MG63 (cell line): Measurements from ENCODE around the gene IGLL5. TPM values are rescaled to one million over a fixed set of nuclear protein-coding genes. Genes with fewer than 3 reads are reported as not detected.

Experiments used
- DNase-seq: peaks from one replicate; pipeline ENCODE4 v3.0.0-alpha.2; 2020
- H3K27me3 ChIP-seq: fragments of 250-450 bp; sonication (Bioruptor Pico); 2 replicates; pipeline ENCODE4 v1.5.1; 2020; ENCODE audit warnings: mild to moderate bottlenecking, moderate library complexity
- H3K36me3 ChIP-seq: fragments of 250-450 bp; sonication (Bioruptor Pico); 2 replicates; pipeline ENCODE4 v1.5.1; 2020; ENCODE audit warnings: mild to moderate bottlenecking, moderate library complexity
- H3K4me3 ChIP-seq: fragments of 250-450 bp; sonication (Bioruptor Pico); 2 replicates; pipeline ENCODE4 v1.5.1; 2020; ENCODE audit warnings: mild to moderate bottlenecking, moderate library complexity
- H3K9me3 ChIP-seq: fragments of 250-450 bp; sonication (Bioruptor Pico); 2 replicates; pipeline ENCODE4 v1.5.1; 2020; ENCODE audit warnings: mild to moderate bottlenecking, moderate library complexity
- total RNA-seq: library from RNA; depleted of rRNA; stranded (reverse); fragments of >200 nt; shearing (Covaris generic); gene quantifications from 2 replicates; pipeline ENCODE4 v1.2.3, GENCODE V29; 2014; ENCODE audit warnings: low replicate concordance

The IGLL5 gene
- total RNA-seq, 1 experiment from 2014 or later, result not detected

- Histone ChIP-seq H3K9me3 (no peaks in the 10 kb centered on the region), H3K36me3 (no peaks in the 10 kb centered on the region), H3K4me3 (no peak overlapping the region), H3K27me3 (peaks cover 31% of the 10 kb centered on the region)
- DNase-seq, result no peak
Measured at GRCh38 chr22:22856364-22856763, 31.3 kb upstream of the IGLL5 start.

- Histone ChIP-seq H3K27me3 (peaks cover 37% of the 10 kb centered on the region), H3K9me3 (no peaks in the 10 kb centered on the region), H3K4me3 (no peak overlapping the region), H3K36me3 (no peaks in the 10 kb centered on the region)
- no peak for DNase-seq
Measured at GRCh38 chr22:22856885-22857606, 30.6 kb upstream of the IGLL5 start.

GRCh38 chr22:22857607-22858558 is 29.7 kb upstream of the IGLL5 start:
- H3K27me3 ChIP-seq, result peaks cover 37% of the 10 kb centered on the region
- H3K36me3 ChIP-seq, result no peaks in the 10 kb centered on the region
- no peak for DNase-seq

DNA sequence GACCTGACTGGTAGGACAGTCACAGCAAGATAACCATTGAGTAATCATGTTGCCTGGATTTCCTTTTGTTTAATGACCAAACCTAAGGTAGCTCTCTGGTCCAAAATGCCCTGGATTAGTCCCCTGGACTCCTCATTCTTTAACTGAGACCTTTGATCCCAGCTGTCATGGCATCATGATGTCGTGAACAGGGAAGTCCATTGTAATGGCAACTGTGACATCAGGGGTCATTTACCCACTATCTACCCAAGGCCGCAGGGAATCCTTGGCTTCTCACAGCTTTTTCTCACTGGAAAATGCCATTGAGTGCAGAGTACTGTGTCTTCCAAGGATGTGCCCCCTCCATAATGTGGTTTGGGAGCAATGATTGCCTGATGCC is 29.1 kb upstream of the IGLL5 start:
- DNase-seq, result no peak
- Histone ChIP-seq H3K36me3 (no peaks in the 10 kb centered on the region), H3K4me3 (no peak overlapping the region), H3K27me3 (peaks cover 33% of the 10 kb centered on the region), H3K9me3 (no peaks in the 10 kb centered on the region)

More at GRCh38 chr22:22857607-22858558, 29.7 kb upstream of the IGLL5 start:
- Histone ChIP-seq H3K4me3 (no peak overlapping the region), H3K9me3 (no peaks in the 10 kb centered on the region)

DNA sequence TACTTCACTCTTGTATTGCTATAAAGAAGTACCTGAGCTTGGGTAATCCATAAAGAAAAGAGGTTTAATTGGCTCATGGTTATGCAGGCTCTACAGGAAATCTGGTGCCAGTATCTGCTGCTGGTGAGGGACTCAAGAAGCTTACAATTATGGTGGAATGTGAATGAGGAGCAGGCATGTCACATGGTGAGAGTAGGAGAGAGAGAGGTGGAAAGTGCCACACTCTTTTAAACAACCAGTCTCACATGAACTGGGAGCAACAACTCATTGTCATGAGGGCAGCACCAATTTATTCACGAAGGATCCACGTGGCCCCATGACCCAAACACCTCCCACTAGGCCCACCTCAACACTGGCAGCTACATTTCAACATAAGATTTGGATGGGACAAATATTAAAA is 24.6 kb upstream of the IGLL5 start:
- Histone ChIP-seq H3K27me3 (peaks cover 27% of the 10 kb centered on the region), H3K36me3 (no peaks in the 10 kb centered on the region), H3K9me3 (no peaks in the 10 kb centered on the region), H3K4me3 (no peak overlapping the region)
- no peak for DNase-seq

- no peaks in the 10 kb centered on the region for H3K9me3 ChIP-seq
- no peak for DNase-seq
- peaks cover 14% of the 10 kb centered on the region for H3K27me3 ChIP-seq
- no peaks in the 10 kb centered on the region for H3K36me3 ChIP-seq
- H3K4me3 ChIP-seq, result no peak overlapping the region
Measured at GRCh38 chr22:22865311-22866072, 22.1 kb upstream of the IGLL5 start.

DNA sequence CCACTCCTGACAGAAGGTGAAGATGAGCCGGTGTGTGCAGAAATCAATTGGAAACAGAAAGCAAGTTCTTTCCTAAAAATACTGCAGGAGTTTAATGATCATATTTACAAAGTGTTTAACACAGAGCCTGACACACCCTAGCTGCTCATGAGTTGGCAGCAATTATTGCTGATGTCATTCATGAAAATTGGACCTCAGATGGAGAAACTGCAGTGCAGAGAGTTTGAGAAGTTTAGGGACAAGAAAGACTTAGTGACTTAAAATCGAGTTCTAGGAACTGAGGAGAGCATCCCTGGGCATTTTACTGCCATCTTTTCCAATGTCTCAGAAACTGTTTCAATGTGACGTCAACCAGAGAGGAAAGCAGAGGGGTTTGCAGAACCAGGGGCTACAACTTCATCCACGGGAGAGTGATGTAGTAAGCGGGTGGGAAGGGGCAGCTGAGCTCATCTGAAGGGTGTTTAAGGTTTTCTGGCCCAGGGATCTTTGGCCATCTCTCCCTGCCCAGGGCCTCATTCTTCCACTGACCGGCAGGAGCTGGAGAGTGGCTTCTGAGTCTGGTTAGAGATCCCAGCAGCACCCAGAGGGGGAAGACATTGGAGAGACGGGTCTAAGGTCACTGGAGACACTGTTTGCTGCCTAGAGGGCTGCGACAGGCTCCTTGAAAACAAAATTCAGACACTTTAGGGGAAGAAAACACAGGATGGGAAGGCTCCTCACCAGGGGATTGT is 21.1 kb upstream of the IGLL5 start:
- H3K36me3 ChIP-seq, result no peaks in the 10 kb centered on the region
- no peaks in the 10 kb centered on the region for H3K9me3 ChIP-seq
- peaks cover 5% of the 10 kb centered on the region; the same call in 1 of the 2 replicates for H3K27me3 ChIP-seq
- no peak overlapping the region for H3K4me3 ChIP-seq
- no peak for DNase-seq

GRCh38 chr22:22867996-22868715 is 19.5 kb upstream of the IGLL5 start:
- Histone ChIP-seq H3K27me3 (no peaks in the 10 kb centered on the region), H3K4me3 (no peak overlapping the region), H3K9me3 (no peaks in the 10 kb centered on the region), H3K36me3 (no peaks in the 10 kb centered on the region)
- no peak for DNase-seq

- Histone ChIP-seq H3K27me3 (no peaks in the 10 kb centered on the region), H3K4me3 (no peak overlapping the region), H3K9me3 (peaks cover 2% of the 10 kb centered on the region; the same call in 1 of the 2 replicates), H3K36me3 (no peaks in the 10 kb centered on the region)
- no peak for DNase-seq
Measured at GRCh38 chr22:22870577-22871404, 16.8 kb upstream of the IGLL5 start.

DNA sequence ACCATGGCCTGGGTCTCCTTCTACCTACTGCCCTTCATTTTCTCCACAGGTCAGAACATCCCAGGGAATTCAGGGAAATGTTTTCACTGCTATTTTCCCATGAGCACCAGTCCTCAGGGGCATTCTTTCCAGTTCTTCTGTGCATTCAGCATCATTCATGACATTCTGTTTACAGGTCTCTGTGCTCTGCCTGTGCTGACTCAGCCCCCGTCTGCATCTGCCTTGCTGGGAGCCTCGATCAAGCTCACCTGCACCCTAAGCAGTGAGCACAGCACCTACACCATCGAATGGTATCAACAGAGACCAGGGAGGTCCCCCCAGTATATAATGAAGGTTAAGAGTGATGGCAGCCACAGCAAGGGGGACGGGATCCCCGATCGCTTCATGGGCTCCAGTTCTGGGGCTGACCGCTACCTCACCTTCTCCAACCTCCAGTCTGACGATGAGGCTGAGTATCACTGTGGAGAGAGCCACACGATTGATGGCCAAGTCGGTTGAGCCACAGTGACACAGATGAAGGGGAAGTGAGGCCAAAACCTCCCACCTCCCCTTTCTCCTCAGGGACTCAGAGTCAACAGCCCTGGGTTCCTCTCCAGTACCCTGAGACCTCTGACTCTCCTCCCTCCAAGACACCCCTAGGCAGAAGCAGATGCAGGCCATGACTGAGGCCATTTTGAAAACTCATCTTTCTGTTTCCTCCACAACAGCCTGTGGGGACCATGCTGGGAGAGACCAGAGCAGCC is 15.9 kb upstream of the IGLL5 start:
- H3K9me3 ChIP-seq, result peaks cover 2% of the 10 kb centered on the region; the same call in 1 of the 2 replicates
- no peak overlapping the region for H3K4me3 ChIP-seq
- no peaks in the 10 kb centered on the region for H3K27me3 ChIP-seq
- no peaks in the 10 kb centered on the region for H3K36me3 ChIP-seq
- no peak for DNase-seq

DNA sequence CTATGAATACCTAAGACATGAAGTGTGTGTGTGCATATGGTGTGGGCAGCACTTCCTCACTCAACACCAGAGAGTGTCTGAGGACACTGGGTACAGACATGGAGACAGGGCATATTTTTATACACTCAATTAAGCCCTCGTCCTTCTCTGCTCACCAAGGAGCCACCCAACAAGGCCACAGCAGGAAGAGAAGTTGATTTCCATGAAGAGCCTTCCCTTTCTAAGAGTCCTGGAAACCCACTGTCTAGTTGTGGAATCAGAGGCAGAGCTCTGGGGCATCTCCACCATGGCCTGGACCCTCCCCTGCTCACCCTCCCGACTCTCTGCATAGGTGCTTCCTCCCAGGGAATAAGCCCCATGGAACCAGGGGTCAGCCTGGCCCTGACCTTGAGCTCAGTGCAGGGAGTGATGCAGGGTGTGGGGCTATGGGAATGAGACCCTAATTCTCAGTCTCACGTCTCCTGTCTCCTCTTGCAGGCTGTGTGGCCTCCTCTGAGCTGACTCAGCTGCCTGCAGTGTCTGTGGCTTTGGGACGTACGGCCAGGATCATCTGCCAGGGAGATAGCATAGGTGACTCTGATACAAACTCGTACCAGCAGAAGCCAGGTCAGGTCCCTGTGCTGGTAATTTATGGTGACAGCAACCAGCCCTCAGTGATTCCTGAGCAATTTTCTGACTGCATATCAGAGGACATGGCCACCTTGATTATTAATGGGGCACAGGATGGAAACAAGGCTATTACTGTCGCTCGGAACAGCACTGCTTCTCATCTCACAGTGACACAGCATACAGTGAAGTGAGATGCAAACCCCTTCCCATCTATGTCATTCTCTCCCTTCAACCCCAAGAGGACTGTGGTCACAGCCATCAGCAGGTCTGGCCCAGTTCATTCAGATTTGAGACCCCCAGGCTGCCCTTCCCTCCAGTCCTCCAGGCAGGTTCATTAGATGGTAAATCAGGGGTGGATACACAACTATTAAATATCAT is 14.6 kb upstream of the IGLL5 start:
- H3K4me3 ChIP-seq, result no peak overlapping the region
- DNase-seq, result no peak
- peaks cover 2% of the 10 kb centered on the region; the same call in 1 of the 2 replicates for H3K9me3 ChIP-seq
- H3K27me3 ChIP-seq, result no peaks in the 10 kb centered on the region
- no peaks in the 10 kb centered on the region for H3K36me3 ChIP-seq

DNA sequence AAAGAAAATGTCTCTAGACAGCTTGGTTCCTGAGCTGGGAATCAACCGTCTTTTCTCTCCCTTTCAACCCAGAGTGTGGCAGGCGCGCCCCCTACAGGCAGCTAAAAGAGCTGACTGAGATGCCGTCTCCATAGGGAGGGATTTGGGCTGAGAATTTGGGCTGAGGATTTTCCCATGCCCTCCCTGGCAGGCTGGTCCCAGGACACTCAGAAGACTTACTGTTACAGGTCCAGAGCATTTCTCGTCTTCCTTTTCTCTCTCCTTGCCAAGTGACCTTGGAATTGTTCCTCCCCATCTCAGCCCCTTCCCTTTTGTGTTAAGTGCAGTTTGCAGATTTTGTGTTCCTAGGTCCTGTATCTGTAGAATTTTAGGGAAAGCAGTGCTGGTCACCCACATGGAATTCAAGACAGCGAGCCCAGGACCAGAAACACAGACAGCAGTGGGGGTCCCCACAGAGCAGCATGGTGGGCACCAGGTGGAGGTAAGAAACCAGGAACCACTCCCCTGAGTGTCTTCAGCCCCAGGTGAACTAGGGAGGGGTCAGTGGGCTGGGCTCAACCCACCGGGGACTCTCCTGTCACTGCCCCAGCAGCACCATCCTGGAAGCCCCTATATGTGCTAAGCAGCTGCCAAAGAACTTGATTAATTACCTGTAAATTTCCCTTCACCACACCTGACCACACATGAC is 9.9 kb upstream of the IGLL5 start:
- H3K27me3 ChIP-seq, result no peaks in the 10 kb centered on the region; the same call in 1 of the 2 replicates
- DNase-seq, result peak; percentile 54
- peaks cover 2% of the 10 kb centered on the region; the same call in 1 of the 2 replicates for H3K9me3 ChIP-seq
- H3K36me3 ChIP-seq, result no peaks in the 10 kb centered on the region
- H3K4me3 ChIP-seq, result no peak overlapping the region

GRCh38 chr22:22878211-22878570 is 9.4 kb upstream of the IGLL5 start:
- H3K4me3 ChIP-seq, result no peak overlapping the region
- DNase-seq, result no peak
- no peaks in the 10 kb centered on the region for H3K36me3 ChIP-seq
- H3K9me3 ChIP-seq, result peaks cover 2% of the 10 kb centered on the region; the same call in 1 of the 2 replicates
- no peaks in the 10 kb centered on the region; the same call in 1 of the 2 replicates for H3K27me3 ChIP-seq
